GM23338 (cell line): ENCODE data around the gene ZBTB7C. TPM values are rescaled to one million over a fixed set of nuclear protein-coding genes. Genes with fewer than 3 reads are reported as not detected.

Source experiments
- ATAC-seq: fragments of 200-7000 bp; cut with Tn5 transposase; 3 replicates; pipeline ENCODE4 v1.9.1; 2020
- DNase-seq: peaks from one replicate; pipeline ENCODE4 v3.0.0-alpha.2; 2015; ENCODE audit warnings: low spot score
- H2AFZ ChIP-seq: fragments of 200-600 bp; sonication (generic); 2 replicates; pipeline ENCODE4 v1.8.0; 2016; ENCODE audit warnings: antibody characterized with exemption, mild to moderate bottlenecking, moderate library complexity
- H3F3A ChIP-seq: fragments of 200-600 bp; sonication (generic); replicated peaks from 2 replicates; pipeline ENCODE4 v1.8.0; 2017; ENCODE audit warnings: antibody characterized with exemption, mixed run types, low read depth
- H3K27ac ChIP-seq: fragments of 200-600 bp; sonication (generic); 2 replicates; pipeline ENCODE4 v1.6.1; 2016; ENCODE audit warnings: low read depth
- H3K27me3 ChIP-seq: fragments of 200-600 bp; sonication (generic); 2 replicates; pipeline ENCODE4 v1.8.0; 2016; ENCODE audit warnings: mild to moderate bottlenecking, mixed run types, moderate library complexity; ENCODE audit not compliant: insufficient read depth
- H3K36me3 ChIP-seq: fragments of 200-600 bp; sonication (generic); 2 replicates; pipeline ENCODE4 v1.8.0; 2016; ENCODE audit warnings: mild to moderate bottlenecking; ENCODE audit not compliant: insufficient read depth
- H3K4me1 ChIP-seq: fragments of 200-600 bp; sonication (generic); 2 replicates; pipeline ENCODE4 v1.8.0; 2016; ENCODE audit warnings: mild to moderate bottlenecking, moderate library complexity; ENCODE audit not compliant: insufficient read depth
- H3K4me2 ChIP-seq: fragments of 200-600 bp; sonication (generic); 2 replicates; pipeline ENCODE4 v1.7.1; 2017; ENCODE audit warnings: mixed run types
- H3K4me3 ChIP-seq: fragments of 200-600 bp; sonication (generic); 2 replicates; pipeline ENCODE4 v1.6.1; 2016; ENCODE audit warnings: mixed run types
- H3K79me2 ChIP-seq: fragments of 200-600 bp; sonication (generic); replicated peaks from 2 replicates; pipeline ENCODE4 v1.8.0; 2017; ENCODE audit warnings: mild to moderate bottlenecking; ENCODE audit not compliant: insufficient read depth
- H3K9me2 ChIP-seq: fragments of 200-600 bp; sonication (generic); 2 replicates; pipeline ENCODE4 v1.8.0; 2017; ENCODE audit not compliant: insufficient read depth
- H4K20me1 ChIP-seq: fragments of 200-600 bp; sonication (generic); replicated peaks from 2 replicates; pipeline ENCODE4 v1.8.0; 2017; ENCODE audit warnings: mild to moderate bottlenecking; ENCODE audit not compliant: insufficient read depth
- H3K27ac Mint-ChIP-seq: 2 replicates; pipeline ENCODE4 v1.8.0; 2020; ENCODE audit warnings: inconsistent platforms, mild to moderate bottlenecking, moderate library complexity, mixed read lengths
- H3K27me3 Mint-ChIP-seq: 3 replicates; pipeline ENCODE4 v1.8.0; 2022; ENCODE audit warnings: low read depth, mild to moderate bottlenecking, moderate library complexity, mixed read lengths, inconsistent platforms; ENCODE audit not compliant: insufficient read depth, poor library complexity
- H3K36me3 Mint-ChIP-seq: 3 replicates; pipeline ENCODE4 v1.8.0; 2021; ENCODE audit warnings: low read depth, mild to moderate bottlenecking, inconsistent platforms, moderate library complexity, mixed read lengths
- H3K4me1 Mint-ChIP-seq: 3 replicates; pipeline ENCODE4 v1.8.0; 2020; ENCODE audit warnings: mild to moderate bottlenecking, inconsistent platforms, mixed read lengths
- H3K4me3 Mint-ChIP-seq: 3 replicates; pipeline ENCODE4 v1.8.0; 2021; ENCODE audit warnings: moderate library complexity, mild to moderate bottlenecking, inconsistent platforms, mixed read lengths
- H3K9me3 Mint-ChIP-seq: 3 replicates; pipeline ENCODE4 v1.8.0; 2020; ENCODE audit warnings: moderate library complexity, mild to moderate bottlenecking, inconsistent platforms, mixed read lengths
- CREB1 ChIP-seq: fragments of 250-450 bp; sonication (Bioruptor Pico); IDR thresholded peaks from 2 replicates; pipeline ENCODE4 v1.5.0; 2020; ENCODE audit warnings: low read depth, mild to moderate bottlenecking, moderate library complexity
- ETS1 ChIP-seq: IDR thresholded peaks from 2 replicates; pipeline ENCODE4 v1.6.1; 2016; ENCODE audit warnings: antibody characterized with exemption
- EZH2 ChIP-seq: fragments of 200-600 bp; sonication (generic); IDR thresholded peaks from one replicate; pipeline ENCODE4 v1.8.0; 2017; ENCODE audit warnings: antibody characterized with exemption, mild to moderate bottlenecking, low read depth; ENCODE audit not compliant: unreplicated experiment
- EZH2phosphoT487 ChIP-seq: fragments of 200-600 bp; sonication (generic); IDR thresholded peaks from one replicate; pipeline ENCODE4 v1.8.1; 2018; ENCODE audit warnings: antibody characterized with exemption; ENCODE audit not compliant: unreplicated experiment
- JUNB ChIP-seq: IDR thresholded peaks from one replicate; pipeline ENCODE4 v1.6.1; 2016; ENCODE audit warnings: antibody characterized with exemption; ENCODE audit not compliant: unreplicated experiment
- NANOG ChIP-seq: IDR thresholded peaks from 2 replicates; pipeline ENCODE4 v1.6.1; 2016; ENCODE audit warnings: antibody characterized with exemption, borderline replicate concordance
- POLR2AphosphoS5 ChIP-seq: IDR thresholded peaks from 2 replicates; pipeline ENCODE4 v1.6.1; 2016; ENCODE audit warnings: antibody characterized with exemption, low read depth
- polyA plus RNA-seq: library from polyadenylated mRNA; unstranded; fragments of >200 nt; fragmentation: Nextera tagmentation; extraction: Ambion mirVana; gene quantifications from 2 replicates; pipeline ENCODE4 v1.2.1, GENCODE V29; 2016
- total RNA-seq: library from RNA; depleted of rRNA; stranded (reverse); fragments of >200 nt; shearing (Covaris generic); gene quantifications from 2 replicates; pipeline ENCODE4 v1.2.3, GENCODE V29; 2014
- TF ChIP-seq, protein P1 (sequence below): fragments of 250-450 bp; sonication (Bioruptor Pico); IDR thresholded peaks from 2 replicates; pipeline ENCODE4 v1.5.0; 2020; ENCODE audit warnings: mild to moderate bottlenecking, moderate library complexity
- TF ChIP-seq, protein P2 (sequence below), 2 experiments: fragments of 200-600 bp in 1 of 2; sonication (generic) in 1 of 2; conservative IDR thresholded peaks; 2 replicates each; pipeline versions ENCODE4 v1.5.1 to v1.6.1; 2016 to 2017; ENCODE audit warnings: antibody characterized with exemption in 2 of 2, low read depth in 2 of 2, mild to moderate bottlenecking in 2 of 2, moderate library complexity in 1 of 2

The ZBTB7C gene
- total and polyA plus RNA-seq, 2 experiments from 2014 or later: 0.03 to 0.14 TPM

GRCh38 chr18:48029296-48029986 is 379.7 kb downstream of the ZBTB7C start (continued):
- no peak for TF ChIP-seq POLR2AphosphoS5
- no peak for TF ChIP-seq EZH2
- TF ChIP-seq, protein P1, sequence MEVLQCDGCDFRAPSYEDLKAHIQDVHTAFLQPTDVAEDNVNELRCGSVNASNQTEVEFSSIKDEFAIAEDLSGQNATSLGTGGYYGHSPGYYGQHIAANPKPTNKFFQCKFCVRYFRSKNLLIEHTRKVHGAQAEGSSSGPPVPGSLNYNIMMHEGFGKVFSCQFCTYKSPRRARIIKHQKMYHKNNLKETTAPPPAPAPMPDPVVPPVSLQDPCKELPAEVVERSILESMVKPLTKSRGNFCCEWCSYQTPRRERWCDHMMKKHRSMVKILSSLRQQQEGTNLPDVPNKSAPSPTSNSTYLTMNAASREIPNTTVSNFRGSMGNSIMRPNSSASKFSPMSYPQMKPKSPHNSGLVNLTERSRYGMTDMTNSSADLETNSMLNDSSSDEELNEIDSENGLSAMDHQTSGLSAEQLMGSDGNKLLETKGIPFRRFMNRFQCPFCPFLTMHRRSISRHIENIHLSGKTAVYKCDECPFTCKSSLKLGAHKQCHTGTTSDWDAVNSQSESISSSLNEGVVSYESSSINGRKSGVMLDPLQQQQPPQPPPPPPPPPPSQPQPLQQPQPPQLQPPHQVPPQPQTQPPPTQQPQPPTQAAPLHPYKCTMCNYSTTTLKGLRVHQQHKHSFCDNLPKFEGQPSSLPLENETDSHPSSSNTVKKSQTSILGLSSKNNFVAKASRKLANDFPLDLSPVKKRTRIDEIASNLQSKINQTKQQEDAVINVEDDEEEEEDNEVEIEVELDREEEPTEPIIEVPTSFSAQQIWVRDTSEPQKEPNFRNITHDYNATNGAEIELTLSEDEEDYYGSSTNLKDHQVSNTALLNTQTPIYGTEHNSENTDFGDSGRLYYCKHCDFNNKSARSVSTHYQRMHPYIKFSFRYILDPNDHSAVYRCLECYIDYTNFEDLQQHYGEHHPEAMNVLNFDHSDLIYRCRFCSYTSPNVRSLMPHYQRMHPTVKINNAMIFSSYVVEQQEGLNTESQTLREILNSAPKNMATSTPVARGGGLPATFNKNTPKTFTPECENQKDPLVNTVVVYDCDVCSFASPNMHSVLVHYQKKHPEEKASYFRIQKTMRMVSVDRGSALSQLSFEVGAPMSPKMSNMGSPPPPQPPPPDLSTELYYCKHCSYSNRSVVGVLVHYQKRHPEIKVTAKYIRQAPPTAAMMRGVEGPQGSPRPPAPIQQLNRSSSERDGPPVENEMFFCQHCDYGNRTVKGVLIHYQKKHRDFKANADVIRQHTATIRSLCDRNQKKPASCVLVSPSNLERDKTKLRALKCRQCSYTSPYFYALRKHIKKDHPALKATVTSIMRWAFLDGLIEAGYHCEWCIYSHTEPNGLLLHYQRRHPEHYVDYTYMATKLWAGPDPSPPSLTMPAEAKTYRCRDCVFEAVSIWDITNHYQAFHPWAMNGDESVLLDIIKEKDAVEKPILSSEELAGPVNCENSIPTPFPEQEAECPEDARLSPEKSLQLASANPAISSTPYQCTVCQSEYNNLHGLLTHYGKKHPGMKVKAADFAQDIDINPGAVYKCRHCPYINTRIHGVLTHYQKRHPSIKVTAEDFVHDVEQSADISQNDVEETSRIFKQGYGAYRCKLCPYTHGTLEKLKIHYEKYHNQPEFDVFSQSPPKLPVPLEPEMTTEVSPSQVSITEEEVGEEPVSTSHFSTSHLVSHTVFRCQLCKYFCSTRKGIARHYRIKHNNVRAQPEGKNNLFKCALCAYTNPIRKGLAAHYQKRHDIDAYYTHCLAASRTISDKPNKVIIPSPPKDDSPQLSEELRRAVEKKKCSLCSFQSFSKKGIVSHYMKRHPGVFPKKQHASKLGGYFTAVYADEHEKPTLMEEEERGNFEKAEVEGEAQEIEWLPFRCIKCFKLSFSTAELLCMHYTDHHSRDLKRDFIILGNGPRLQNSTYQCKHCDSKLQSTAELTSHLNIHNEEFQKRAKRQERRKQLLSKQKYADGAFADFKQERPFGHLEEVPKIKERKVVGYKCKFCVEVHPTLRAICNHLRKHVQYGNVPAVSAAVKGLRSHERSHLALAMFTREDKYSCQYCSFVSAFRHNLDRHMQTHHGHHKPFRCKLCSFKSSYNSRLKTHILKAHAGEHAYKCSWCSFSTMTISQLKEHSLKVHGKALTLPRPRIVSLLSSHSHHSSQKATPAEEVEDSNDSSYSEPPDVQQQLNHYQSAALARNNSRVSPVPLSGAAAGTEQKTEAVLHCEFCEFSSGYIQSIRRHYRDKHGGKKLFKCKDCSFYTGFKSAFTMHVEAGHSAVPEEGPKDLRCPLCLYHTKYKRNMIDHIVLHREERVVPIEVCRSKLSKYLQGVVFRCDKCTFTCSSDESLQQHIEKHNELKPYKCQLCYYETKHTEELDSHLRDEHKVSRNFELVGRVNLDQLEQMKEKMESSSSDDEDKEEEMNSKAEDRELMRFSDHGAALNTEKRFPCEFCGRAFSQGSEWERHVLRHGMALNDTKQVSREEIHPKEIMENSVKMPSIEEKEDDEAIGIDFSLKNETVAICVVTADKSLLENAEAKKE (CRISPR knock-in tag): no peak
- no peak for TF ChIP-seq NANOG

- Histone ChIP-seq H3K27me3 (no peaks in the 10 kb centered on the region), H3K9me2 (no peaks in the 10 kb centered on the region), H3F3A (no peaks in the 10 kb centered on the region), H2AFZ (no peak overlapping the region), H3K79me2 (no peaks in the 10 kb centered on the region), H3K4me2 (no peak overlapping the region), H3K4me1 (peaks cover 13% of the 10 kb centered on the region), H3K4me3 (no peak overlapping the region), H3K27ac (no peak overlapping the region), H3K36me3 (no peaks in the 10 kb centered on the region), H4K20me1 (no peaks in the 10 kb centered on the region)
- TF ChIP-seq, protein P2, sequence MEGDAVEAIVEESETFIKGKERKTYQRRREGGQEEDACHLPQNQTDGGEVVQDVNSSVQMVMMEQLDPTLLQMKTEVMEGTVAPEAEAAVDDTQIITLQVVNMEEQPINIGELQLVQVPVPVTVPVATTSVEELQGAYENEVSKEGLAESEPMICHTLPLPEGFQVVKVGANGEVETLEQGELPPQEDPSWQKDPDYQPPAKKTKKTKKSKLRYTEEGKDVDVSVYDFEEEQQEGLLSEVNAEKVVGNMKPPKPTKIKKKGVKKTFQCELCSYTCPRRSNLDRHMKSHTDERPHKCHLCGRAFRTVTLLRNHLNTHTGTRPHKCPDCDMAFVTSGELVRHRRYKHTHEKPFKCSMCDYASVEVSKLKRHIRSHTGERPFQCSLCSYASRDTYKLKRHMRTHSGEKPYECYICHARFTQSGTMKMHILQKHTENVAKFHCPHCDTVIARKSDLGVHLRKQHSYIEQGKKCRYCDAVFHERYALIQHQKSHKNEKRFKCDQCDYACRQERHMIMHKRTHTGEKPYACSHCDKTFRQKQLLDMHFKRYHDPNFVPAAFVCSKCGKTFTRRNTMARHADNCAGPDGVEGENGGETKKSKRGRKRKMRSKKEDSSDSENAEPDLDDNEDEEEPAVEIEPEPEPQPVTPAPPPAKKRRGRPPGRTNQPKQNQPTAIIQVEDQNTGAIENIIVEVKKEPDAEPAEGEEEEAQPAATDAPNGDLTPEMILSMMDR (conservative IDR thresholded peaks at IDR 0.05; ENCODE audit: low read depth in 2 of 2): no peak
- TF ChIP-seq CREB1 (CRISPR knock-in tag) (no peak), NANOG (no peak), ETS1 (no peak), EZH2phosphoT487 (no peak), JUNB (no peak)
- ATAC-seq (no peak), DNase-seq (no peak)
- Mint-ChIP-seq H3K9me3 (no peaks in the 10 kb centered on the region), H3K27me3 (peaks cover 10% of the 10 kb centered on the region), H3K36me3 (no peaks in the 10 kb centered on the region), H3K4me3 (no peak overlapping the region), H3K27ac (no peak overlapping the region), H3K4me1 (peaks cover 20% of the 10 kb centered on the region)
Measured at GRCh38 chr18:48028696-48029095, 380.5 kb downstream of the ZBTB7C start.
